WI38 (cell line): Measurements from ENCODE around the gene GLOD5.
A peak's percentile ranks its signal among the peaks of the same experiment; 100 is the strongest.

Source experiments
- H3K4me3 ChIP-seq: 2 replicates; pipeline ENCODE4 v1.5.1; 2011; ENCODE audit warnings: low read depth, mild to moderate bottlenecking, control low read depth, low read length
- TF ChIP-seq, protein P1 (sequence below): IDR thresholded peaks from 2 replicates; pipeline ENCODE4 v1.5.1; 2012; ENCODE audit warnings: low read depth, mild to moderate bottlenecking, control low read depth, low read length

The GLOD5 gene

DNA sequence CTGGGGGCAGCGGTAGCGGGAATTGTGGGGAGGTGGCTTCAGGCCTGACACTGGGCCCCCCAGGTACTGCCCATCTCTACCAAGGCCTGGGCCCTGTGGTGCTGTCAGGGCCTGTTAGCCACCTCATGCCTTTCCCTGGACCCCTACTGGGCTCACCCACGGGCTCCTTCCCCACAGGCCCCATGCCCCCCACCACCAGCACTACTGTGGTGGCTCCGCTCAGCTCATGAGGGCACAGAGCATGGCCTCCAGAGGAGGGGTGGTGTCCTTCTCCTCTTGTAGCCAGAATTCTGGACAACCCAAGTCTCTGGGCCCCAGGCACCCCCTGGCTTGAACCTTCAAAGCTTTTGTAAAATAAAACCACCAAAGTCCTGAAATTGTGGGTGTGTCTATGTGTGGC is 32.4 kb downstream of the GLOD5 start:
- H3K4me3 ChIP-seq, result no peak overlapping the region
- TF ChIP-seq, protein P1, sequence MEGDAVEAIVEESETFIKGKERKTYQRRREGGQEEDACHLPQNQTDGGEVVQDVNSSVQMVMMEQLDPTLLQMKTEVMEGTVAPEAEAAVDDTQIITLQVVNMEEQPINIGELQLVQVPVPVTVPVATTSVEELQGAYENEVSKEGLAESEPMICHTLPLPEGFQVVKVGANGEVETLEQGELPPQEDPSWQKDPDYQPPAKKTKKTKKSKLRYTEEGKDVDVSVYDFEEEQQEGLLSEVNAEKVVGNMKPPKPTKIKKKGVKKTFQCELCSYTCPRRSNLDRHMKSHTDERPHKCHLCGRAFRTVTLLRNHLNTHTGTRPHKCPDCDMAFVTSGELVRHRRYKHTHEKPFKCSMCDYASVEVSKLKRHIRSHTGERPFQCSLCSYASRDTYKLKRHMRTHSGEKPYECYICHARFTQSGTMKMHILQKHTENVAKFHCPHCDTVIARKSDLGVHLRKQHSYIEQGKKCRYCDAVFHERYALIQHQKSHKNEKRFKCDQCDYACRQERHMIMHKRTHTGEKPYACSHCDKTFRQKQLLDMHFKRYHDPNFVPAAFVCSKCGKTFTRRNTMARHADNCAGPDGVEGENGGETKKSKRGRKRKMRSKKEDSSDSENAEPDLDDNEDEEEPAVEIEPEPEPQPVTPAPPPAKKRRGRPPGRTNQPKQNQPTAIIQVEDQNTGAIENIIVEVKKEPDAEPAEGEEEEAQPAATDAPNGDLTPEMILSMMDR, result no peak

DNA sequence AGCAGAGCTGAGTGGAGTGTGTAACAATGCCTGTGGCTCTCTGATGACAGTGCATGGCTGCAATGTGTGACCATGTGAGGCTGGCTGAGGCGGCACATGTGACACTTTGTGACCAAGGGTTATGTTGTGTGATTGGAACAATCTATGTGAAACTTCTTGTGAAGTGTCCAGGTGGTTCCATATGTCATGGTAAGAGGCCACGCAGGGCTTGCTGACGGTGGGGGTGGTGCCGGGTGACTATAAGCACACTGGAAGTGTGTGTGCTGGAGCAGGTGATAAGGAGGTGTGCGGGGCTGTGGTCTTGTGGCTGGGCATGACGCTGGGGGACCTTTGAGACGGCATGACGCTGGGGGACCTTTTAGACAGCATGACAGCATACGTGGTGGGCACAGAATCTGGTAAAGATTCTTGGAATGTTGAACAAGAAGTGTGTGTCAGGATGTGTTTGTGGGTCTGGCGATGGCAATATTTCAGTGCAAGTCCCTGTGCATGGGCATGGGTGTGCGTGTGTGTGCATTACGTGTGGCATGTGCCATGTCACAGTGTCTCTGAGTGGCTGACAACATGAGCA is 32.9 kb downstream of the GLOD5 start:
- TF ChIP-seq, protein P1, result no peak
- no peak overlapping the region for H3K4me3 ChIP-seq

DNA sequence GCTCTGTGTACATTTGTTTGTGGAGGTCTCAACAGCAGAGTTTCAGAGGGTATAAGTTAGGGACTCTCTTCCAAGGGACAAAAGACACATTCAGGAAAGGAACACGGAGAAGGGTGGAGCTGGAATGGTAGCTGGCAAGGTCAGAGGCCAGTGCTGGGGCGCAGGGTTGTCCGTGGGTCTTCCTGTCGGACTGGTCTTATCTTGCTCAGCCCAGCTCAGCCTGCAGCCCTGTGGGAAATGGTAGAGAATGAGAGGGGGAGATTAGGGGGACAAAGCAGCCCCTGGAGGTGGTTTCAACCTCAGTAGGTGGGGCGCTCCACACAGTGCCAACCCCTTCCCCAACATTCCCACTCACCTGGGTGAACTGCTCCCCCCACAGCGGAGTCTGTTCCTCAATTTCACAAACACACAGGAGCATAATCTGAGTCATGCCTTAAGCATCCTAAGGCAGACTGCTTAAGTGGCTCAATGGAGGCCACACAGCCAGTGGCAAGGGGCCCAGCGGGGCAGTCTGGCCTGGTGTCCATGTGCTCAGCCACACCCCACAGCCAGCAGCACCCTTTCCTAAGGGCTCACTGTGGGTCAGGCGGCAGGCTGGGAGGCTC is 33.5 kb downstream of the GLOD5 start:
- no peak overlapping the region for H3K4me3 ChIP-seq
- TF ChIP-seq, protein P1, result no peak

DNA sequence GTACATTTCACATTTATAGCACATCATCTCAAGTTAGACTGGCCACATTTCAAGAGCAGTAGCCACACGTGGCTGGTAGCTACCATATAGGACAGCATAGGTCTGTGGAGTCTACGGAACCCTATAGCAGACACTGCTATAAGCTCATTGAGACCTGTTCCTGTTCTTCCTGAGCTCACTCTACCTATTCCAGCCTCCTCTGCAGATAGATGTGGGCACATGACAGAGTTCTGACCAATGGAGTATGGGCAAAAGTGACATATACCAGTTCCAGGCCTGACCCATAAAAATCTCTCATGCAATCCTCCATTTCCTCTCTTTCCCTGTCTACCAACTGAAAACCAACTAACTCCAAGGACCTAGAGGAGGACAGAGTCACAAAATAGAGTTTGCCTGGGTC is 36.8 kb downstream of the GLOD5 start:
- TF ChIP-seq, protein P1, result no peak
- no peak overlapping the region for H3K4me3 ChIP-seq

DNA sequence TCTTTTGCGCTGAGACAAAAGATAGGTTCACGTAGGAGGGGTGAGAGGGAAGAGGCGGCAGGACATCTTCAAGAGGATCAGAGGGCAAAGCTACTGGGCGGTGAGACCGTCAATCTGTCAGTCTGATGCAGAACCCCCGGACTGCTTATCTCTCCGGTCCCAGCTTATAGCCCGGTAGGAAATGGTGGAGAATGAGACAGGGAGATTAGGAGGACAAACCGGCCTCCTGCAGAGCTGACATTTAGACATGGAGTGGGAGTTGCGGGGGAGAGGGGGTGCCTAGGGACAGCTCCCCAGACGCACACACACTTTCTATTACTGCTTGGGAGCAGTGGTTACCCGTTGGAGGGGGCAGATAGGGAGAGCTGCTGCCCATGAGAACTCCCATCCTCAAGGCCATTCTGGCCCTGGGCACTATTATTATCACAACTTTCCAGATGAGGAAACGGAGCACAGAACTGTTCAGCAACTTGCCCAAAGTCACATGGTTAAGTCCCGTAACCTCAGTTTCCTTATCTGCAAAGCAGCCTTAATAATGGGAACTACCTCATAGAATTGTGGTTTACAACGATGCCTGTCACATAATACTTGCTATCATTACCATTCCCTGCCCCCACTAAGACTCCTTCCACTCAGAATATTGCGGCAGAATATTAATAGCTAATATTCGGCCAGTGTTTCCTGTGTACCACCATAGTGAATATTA is 39.2 kb downstream of the GLOD5 start:
- H3K4me3 ChIP-seq, result peak overlapping the region; percentile 62
- TF ChIP-seq, protein P1, result no peak

DNA sequence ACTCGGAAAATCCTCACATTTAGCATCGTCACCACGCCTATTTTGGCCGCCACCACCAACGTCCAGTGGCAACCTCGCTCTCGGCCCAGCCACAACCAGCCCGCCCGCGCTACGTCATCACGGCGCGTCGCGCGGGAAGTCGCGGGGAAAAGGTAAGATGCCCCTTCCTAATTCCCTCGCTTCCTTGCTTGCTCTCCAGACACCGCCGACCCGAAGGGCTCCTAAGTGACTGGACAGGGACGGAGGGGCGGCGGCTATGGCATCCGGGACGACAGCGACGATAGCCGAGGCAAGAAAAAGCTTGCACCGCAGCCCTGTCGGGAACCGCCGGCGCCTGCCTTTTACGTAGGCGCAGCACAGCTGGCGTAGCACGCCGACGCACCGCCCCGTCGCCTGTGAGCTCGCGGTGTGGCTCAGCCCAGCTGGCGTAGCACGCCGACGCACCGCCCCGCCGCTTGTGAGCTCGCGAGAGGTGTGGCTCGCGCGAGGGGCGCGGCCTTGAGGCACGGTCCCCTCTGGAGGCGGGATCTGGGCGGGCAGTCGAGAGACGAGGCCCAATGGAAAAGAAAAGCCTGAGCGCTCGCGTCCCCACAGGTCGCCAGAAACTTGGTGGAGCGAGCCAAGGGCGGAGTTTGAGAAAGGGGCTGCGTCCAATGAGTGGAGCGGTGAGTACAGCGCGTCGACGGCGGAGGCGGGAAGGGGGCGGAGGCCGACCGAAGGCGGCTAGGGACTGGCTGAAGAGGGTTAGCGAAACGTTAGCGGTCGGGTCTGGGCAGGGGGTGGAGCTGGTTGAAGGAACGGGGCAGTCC is 39.9 kb downstream of the GLOD5 start, which contains the start of gene HDAC6:
TSS of gene HDAC6 (plus strand) at position 788 of the 809 bp plus-strand sequence. CDS start 626 bp downstream, outside the sequence.
- TF ChIP-seq, protein P1, result no peak
- H3K4me3 ChIP-seq, result peak within 1 kb of the TSS; percentile 62
